H1 (cell line): ENCODE measurements around the gene FSTL4. TPM values are rescaled to one million over a fixed set of nuclear protein-coding genes. Genes with fewer than 3 reads are reported as not detected.
A peak's percentile ranks its signal among the peaks of the same experiment; 100 is the strongest.

ENCODE experiments used
- CTCF ChIA-PET: fragments of 300-600 bp; sonication (Branson Sonifier 250); formaldehyde crosslinking; loops from one replicate; lab custom pipeline; 2021; ENCODE audit not compliant: partially characterized antibody; lab: Charles Lee
- POLR2A ChIA-PET: fragments of 300-600 bp; sonication (Branson Sonifier 250); formaldehyde crosslinking; loops from one replicate; lab custom pipeline; 2021; ENCODE audit warnings: inconsistent platforms; ENCODE audit not compliant: partially characterized antibody; lab: Charles Lee
- DNase-seq, 2 experiments: peaks; one replicate each; pipeline versions ENCODE4 v3.0.0 to v3.0.0-alpha.2; 2010 to 2022; ENCODE audit warnings: low spot score in 2 of 2, low read depth in 1 of 2, mixed read lengths in 1 of 2
- FAIRE-seq: peaks from 2 replicates; lab custom pipeline; 2011; peaks lifted over from hg19 to GRCh38; lab: Jason Lieb, UNC
- H2AFZ ChIP-seq: 2 replicates; pipeline ENCODE4 v1.8.1; 2012; ENCODE audit warnings: low read length, inconsistent platforms
- H2AK5ac ChIP-seq: 2 replicates; pipeline ENCODE4 v1.6.1; 2013; ENCODE audit warnings: low read depth, low read length
- H2BK120ac ChIP-seq: replicated peaks from 2 replicates; pipeline ENCODE3; 2013; ENCODE audit warnings: low read depth, low read length, inconsistent platforms
- H2BK12ac ChIP-seq: 2 replicates; pipeline ENCODE4 v1.6.1; 2013; ENCODE audit warnings: low read depth, low read length
- H2BK15ac ChIP-seq: 2 replicates; pipeline ENCODE4 v1.6.1; 2013; ENCODE audit warnings: low read length
- H2BK20ac ChIP-seq: 2 replicates; pipeline ENCODE4 v1.6.1; 2013; ENCODE audit warnings: low read length
- H2BK5ac ChIP-seq: 2 replicates; pipeline ENCODE4 v1.6.1; 2013; ENCODE audit warnings: low read depth, low read length
- H3K14ac ChIP-seq: 2 replicates; pipeline ENCODE4 v1.6.1; 2013; ENCODE audit warnings: inconsistent platforms; ENCODE audit not compliant: insufficient read length
- H3K18ac ChIP-seq: 2 replicates; pipeline ENCODE4 v1.6.1; 2013; ENCODE audit warnings: low read length; ENCODE audit errors: extremely low read depth
- H3K23ac ChIP-seq: 2 replicates; pipeline ENCODE4 v1.6.1; 2013; ENCODE audit warnings: inconsistent platforms; ENCODE audit not compliant: insufficient read length
- H3K23me2 ChIP-seq: 2 replicates; pipeline ENCODE4 v1.6.1; 2013; ENCODE audit warnings: low read depth, low read length
- H3K27ac ChIP-seq: 2 replicates; pipeline ENCODE4 v1.6.1; 2011; ENCODE audit warnings: low read depth, low read length, inconsistent platforms
- H3K27me3 ChIP-seq, 4 experiments: replicated peaks in 1 of 4; 1 replicate in 1 of 4; 2 replicates in 3 of 4; pipeline versions ENCODE4 v1.6.1 to v1.8.1; 2011 to 2013; ENCODE audit warnings: low read length in 3 of 4, mild to moderate bottlenecking in 3 of 4, inconsistent platforms in 2 of 4, mixed read lengths in 2 of 4, moderate library complexity in 1 of 4; ENCODE audit not compliant: control insufficient read depth in 3 of 4, insufficient read depth in 3 of 4; ENCODE audit errors: extremely low read depth in 1 of 4
- H3K36me3 ChIP-seq, 4 experiments: 2 replicates each; pipeline versions ENCODE4 v1.6.1 to v1.8.1; 2011 to 2013; ENCODE audit warnings: mild to moderate bottlenecking in 4 of 4, low read length in 3 of 4, moderate library complexity in 2 of 4, control low read depth in 1 of 4, inconsistent platforms in 1 of 4; ENCODE audit not compliant: insufficient read depth in 4 of 4, control insufficient read depth in 2 of 4
- H3K4ac ChIP-seq: replicated peaks from 2 replicates; pipeline ENCODE3; 2013; ENCODE audit warnings: low read length, low read depth, mixed read lengths, inconsistent platforms; ENCODE audit not compliant: insufficient read length
- H3K4me1 ChIP-seq, 4 experiments: replicated peaks in 1 of 4; 1 replicate in 1 of 4; 2 replicates in 3 of 4; pipeline versions ENCODE4 v1.6.1 to v1.8.1; 2011 to 2013; ENCODE audit warnings: low read length in 3 of 4, inconsistent platforms in 2 of 4, mixed read lengths in 1 of 4; ENCODE audit not compliant: insufficient read depth in 4 of 4, control insufficient read depth in 3 of 4
- H3K4me2 ChIP-seq, 2 experiments: 2 replicates each; pipeline versions ENCODE4 v1.6.1 to v1.8.1; 2011 to 2013; ENCODE audit warnings: low read depth in 2 of 2, low read length in 2 of 2, control low read depth in 1 of 2, inconsistent platforms in 1 of 2, mild to moderate bottlenecking in 1 of 2; ENCODE audit not compliant: insufficient read depth in 1 of 2
- H3K4me3 ChIP-seq, 4 experiments: fragments of 200-600, 300-600 bp in 1 of 4; sonication (generic), shearing (Covaris generic), sonication (Bioruptor Twin) in 1 of 4; 2 replicates each; pipeline versions ENCODE4 v1.5.1 to v1.8.1; 2011 to 2016; ENCODE audit warnings: low read length in 4 of 4, low read depth in 3 of 4, control low read depth in 2 of 4, inconsistent platforms in 2 of 4, mild to moderate bottlenecking in 2 of 4, mixed read lengths in 1 of 4, moderate library complexity in 1 of 4; ENCODE audit not compliant: insufficient read depth in 2 of 4; ENCODE audit errors: extremely low read depth in 1 of 4
- H3K56ac ChIP-seq: replicated peaks from 2 replicates; pipeline ENCODE3; 2013; ENCODE audit warnings: low read depth, mild to moderate bottlenecking, mixed read lengths, low read length, inconsistent platforms; ENCODE audit not compliant: insufficient read length
- H3K79me1 ChIP-seq: 2 replicates; pipeline ENCODE4 v1.6.1; 2013; ENCODE audit warnings: low read depth, low read length, control low read depth
- H3K79me2 ChIP-seq, 2 experiments: 2 replicates each; pipeline versions ENCODE4 v1.6.1 to v1.8.1; 2012 to 2013; ENCODE audit warnings: low read length in 2 of 2, mild to moderate bottlenecking in 2 of 2, inconsistent platforms in 1 of 2; ENCODE audit not compliant: insufficient read depth in 2 of 2, control insufficient read depth in 1 of 2
- H3K9ac ChIP-seq, 4 experiments: replicated peaks in 1 of 4; 1 replicate in 1 of 4; 2 replicates in 3 of 4; pipeline versions ENCODE4 v1.6.1 to v1.8.1; 2011 to 2013; ENCODE audit warnings: low read depth in 3 of 4, low read length in 3 of 4, control low read depth in 2 of 4, mild to moderate bottlenecking in 2 of 4, moderate library complexity in 2 of 4, inconsistent platforms in 1 of 4; ENCODE audit errors: extremely low read depth in 1 of 4
- H3K9me3 ChIP-seq, 2 experiments: 2 replicates each; pipeline versions ENCODE4 v1.6.1 to v1.8.1; 2012 to 2013; ENCODE audit warnings: mild to moderate bottlenecking in 2 of 2, moderate library complexity in 2 of 2, control low read depth in 1 of 2, inconsistent platforms in 1 of 2, low read depth in 1 of 2, low read length in 1 of 2, mixed read lengths in 1 of 2; ENCODE audit not compliant: insufficient read depth in 2 of 2
- H4K20me1 ChIP-seq, 2 experiments: replicated peaks in 1 of 2; 2 replicates each; pipeline versions ENCODE3 to v1.8.1; 2011 to 2013; ENCODE audit warnings: inconsistent platforms in 2 of 2, low read length in 2 of 2, mild to moderate bottlenecking in 1 of 2; ENCODE audit not compliant: insufficient read depth in 2 of 2, control insufficient read depth in 1 of 2
- H4K5ac ChIP-seq: 2 replicates; pipeline ENCODE4 v1.6.1; 2013; ENCODE audit warnings: low read length, low read depth, mixed read lengths, inconsistent platforms; ENCODE audit not compliant: insufficient read length
- H4K8ac ChIP-seq: 2 replicates; pipeline ENCODE4 v1.8.0; 2013; ENCODE audit warnings: mild to moderate bottlenecking, moderate library complexity, low read length, inconsistent platforms; ENCODE audit not compliant: insufficient read depth; ENCODE audit errors: extremely low read depth
- H4K91ac ChIP-seq: replicated peaks from 2 replicates; pipeline ENCODE3; 2013; ENCODE audit warnings: low read length, mixed read lengths, inconsistent platforms; ENCODE audit not compliant: insufficient read length
- EP300 ChIP-seq, 2 experiments: IDR thresholded peaks; 1 replicate in 1 of 2; 2 replicates in 1 of 2; pipeline ENCODE4 v1.6.1; 2011 to 2012; ENCODE audit warnings: low read depth in 2 of 2, low read length in 2 of 2, mild to moderate bottlenecking in 2 of 2, borderline replicate concordance in 1 of 2, inconsistent platforms in 1 of 2, moderate library complexity in 1 of 2
- MAX ChIP-seq: IDR thresholded peaks from 2 replicates; pipeline ENCODE4 v1.6.1; 2012; ENCODE audit warnings: inconsistent platforms
- RAD21 ChIP-seq, 2 experiments: IDR thresholded peaks in 1 of 2; conservative IDR thresholded peaks in 1 of 2; 2 replicates each; pipeline ENCODE4 v1.6.1; 2011; ENCODE audit warnings: low read depth in 2 of 2, low read length in 2 of 2, improper control_type of control experiment in 1 of 2, inconsistent platforms in 1 of 2, mild to moderate bottlenecking in 1 of 2, moderate library complexity in 1 of 2
- SP1 ChIP-seq: IDR thresholded peaks from 2 replicates; pipeline ENCODE4 v1.6.1; 2011; ENCODE audit warnings: low read depth, low read length
- WGBS, 2 experiments: shearing (Covaris generic) in 1 of 2; methylation state at CpG; one replicate each; pipeline versions ENCODE4 v1.1.6 to v1.1.7; 2013 to 2015; ENCODE audit warnings: low lambda C conversion rate in 2 of 2, mixed read lengths in 2 of 2, inconsistent platforms in 1 of 2, low coverage in 1 of 2, missing lambda C conversion rate in 1 of 2; ENCODE audit not compliant: insufficient replicate concordance in 2 of 2, insufficient coverage in 1 of 2, insufficient read length in 1 of 2; ENCODE audit errors: extremely low coverage in 1 of 2, missing lambda C conversion rate in 1 of 2; 5-methylcytosine and 5-hydroxymethylcytosine counted together
- polyA plus RNA-seq, 7 experiments: library from polyadenylated mRNA; depleted of rRNA in 3 of 7; stranded (reverse) in 5 of 7; unstranded in 2 of 7; fragments of >200 nt in 5 of 7; fragments of 200-250 nt in 2 of 7; gene quantifications; 1 replicate in 5 of 7; 2 replicates in 1 of 7; 4 replicates in 1 of 7; pipeline versions ENCODE4 v1.2.1 to v1.2.3, GENCODE V29; 2011 to 2013; ENCODE audit warnings: missing spikeins in 2 of 7, mixed read lengths in 2 of 7
- total RNA-seq: library from RNA; stranded (reverse); fragmentation: NEBNext Ultra II Directional; extraction: Animal tissue kit (Norgen Biotek cat#: 25700); gene quantifications from 2 replicates; pipeline ENCODE4 v1.2.1, GENCODE V29; 2021
- TF ChIP-seq, protein P1 (sequence below): IDR thresholded peaks from 2 replicates; pipeline ENCODE4 v1.6.1; 2011; ENCODE audit warnings: low read length, improper control_type of control experiment
- TF ChIP-seq, protein P2 (sequence below), 3 experiments: IDR thresholded peaks; 1 replicate in 2 of 3; 2 replicates in 1 of 3; pipeline versions ENCODE4 v1.5.1 to v1.6.1; 2011; ENCODE audit warnings: low read length in 3 of 3, mild to moderate bottlenecking in 3 of 3, inconsistent platforms in 2 of 3, low read depth in 1 of 3, moderate library complexity in 1 of 3; ENCODE audit not compliant: insufficient read depth in 1 of 3; ENCODE audit errors: control extremely low read depth in 1 of 3

The FSTL4 gene
- total and polyA plus RNA-seq, 2 of the 8 experiments (the other 6 are each of a cell fraction or from before 2014, with no cell fraction given): 3.1 to 4.1 TPM

DNA sequence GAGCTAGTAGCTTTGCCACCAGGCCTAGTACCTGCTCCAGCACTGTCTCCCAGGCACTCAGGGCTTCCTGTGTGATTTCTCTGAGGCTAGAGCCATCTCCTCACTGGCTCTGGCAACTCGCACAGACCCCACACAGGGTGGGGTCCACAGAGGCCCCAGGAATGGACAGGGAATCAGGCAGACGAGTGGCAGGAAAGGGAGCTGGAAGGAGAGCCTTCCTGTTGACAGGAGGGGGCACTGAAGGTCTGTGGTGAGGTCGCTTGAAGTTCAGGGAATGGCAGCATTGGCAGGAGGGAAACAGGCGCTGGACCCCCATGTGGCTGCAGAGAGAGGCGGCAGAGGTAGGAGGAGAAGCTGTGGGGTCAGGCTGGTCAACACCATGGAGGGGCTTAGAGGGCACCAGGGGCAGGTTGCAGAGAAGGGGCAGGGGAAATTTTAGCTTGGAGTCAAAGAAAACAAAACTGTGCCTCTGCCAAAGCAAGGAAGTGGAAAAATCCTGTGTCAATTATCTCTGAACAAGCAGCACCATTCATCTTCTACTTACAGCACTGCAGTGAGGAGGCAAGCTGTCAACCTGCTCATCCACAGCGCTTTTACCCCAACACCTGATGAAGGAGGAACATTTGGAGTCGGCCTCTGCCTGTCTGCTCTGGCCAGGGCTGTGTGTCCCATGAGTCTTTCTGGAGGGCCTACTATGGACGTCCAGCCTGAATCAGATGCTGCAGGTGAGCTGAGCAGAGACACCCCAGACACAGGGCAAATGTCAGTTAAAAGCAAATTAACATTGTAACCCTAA lies 270.2 kb downstream of the FSTL4 start:
- no peak overlapping the region for H3K4me3 ChIP-seq
- no peak overlapping the region for H3K27ac ChIP-seq
- no peak overlapping the region for H3K23ac ChIP-seq
- no peaks in the 10 kb centered on the region for H3K27me3 ChIP-seq
- H3K4me2 ChIP-seq: no peak overlapping the region
- H2BK15ac ChIP-seq: no peak overlapping the region
- no peaks in the 10 kb centered on the region for H3K23me2 ChIP-seq
- H4K20me1 ChIP-seq: no peaks in the 10 kb centered on the region
- H2BK12ac ChIP-seq: no peak overlapping the region
- no peak for TF ChIP-seq EP300 (IDR thresholded peaks at IDR 0.05; ENCODE audit: borderline replicate concordance in 1 of 2, low read depth in 2 of 2, low read length in 2 of 2)
- peak; percentile 13; the same call in 1 of the 2 replicates for TF ChIP-seq MAX
- TF ChIP-seq, protein P1, sequence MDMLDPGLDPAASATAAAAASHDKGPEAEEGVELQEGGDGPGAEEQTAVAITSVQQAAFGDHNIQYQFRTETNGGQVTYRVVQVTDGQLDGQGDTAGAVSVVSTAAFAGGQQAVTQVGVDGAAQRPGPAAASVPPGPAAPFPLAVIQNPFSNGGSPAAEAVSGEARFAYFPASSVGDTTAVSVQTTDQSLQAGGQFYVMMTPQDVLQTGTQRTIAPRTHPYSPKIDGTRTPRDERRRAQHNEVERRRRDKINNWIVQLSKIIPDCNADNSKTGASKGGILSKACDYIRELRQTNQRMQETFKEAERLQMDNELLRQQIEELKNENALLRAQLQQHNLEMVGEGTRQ: no peak
- TF ChIP-seq, protein P2, sequence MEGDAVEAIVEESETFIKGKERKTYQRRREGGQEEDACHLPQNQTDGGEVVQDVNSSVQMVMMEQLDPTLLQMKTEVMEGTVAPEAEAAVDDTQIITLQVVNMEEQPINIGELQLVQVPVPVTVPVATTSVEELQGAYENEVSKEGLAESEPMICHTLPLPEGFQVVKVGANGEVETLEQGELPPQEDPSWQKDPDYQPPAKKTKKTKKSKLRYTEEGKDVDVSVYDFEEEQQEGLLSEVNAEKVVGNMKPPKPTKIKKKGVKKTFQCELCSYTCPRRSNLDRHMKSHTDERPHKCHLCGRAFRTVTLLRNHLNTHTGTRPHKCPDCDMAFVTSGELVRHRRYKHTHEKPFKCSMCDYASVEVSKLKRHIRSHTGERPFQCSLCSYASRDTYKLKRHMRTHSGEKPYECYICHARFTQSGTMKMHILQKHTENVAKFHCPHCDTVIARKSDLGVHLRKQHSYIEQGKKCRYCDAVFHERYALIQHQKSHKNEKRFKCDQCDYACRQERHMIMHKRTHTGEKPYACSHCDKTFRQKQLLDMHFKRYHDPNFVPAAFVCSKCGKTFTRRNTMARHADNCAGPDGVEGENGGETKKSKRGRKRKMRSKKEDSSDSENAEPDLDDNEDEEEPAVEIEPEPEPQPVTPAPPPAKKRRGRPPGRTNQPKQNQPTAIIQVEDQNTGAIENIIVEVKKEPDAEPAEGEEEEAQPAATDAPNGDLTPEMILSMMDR (IDR thresholded peaks at IDR 0.05; ENCODE audit: control extremely low read depth in 1 of 3, insufficient read depth in 1 of 3, low read depth in 1 of 3, low read length in 3 of 3): peak; percentile 41 to 55 (median 54)
- peak; percentile 69 to 70 for TF ChIP-seq RAD21 (IDR thresholded peaks at IDR 0.05 in 1 of 2, conservative IDR thresholded peaks at IDR 0.05 in 1 of 2; ENCODE audit: low read depth in 2 of 2, low read length in 2 of 2)
- TF ChIP-seq SP1: no peak
- H3K18ac ChIP-seq: no peak overlapping the region
- ChIA-PET POLR2A (interaction anchor here (1.8 kb wide), 1 partner anchor 9 kb away, joined by 6 read pairs; no protein-coding TSS in a partner anchor), CTCF (interaction anchor here (0.5 to 4.6 kb wide), 28 partner anchors 9 to 714 kb away, joined by 3 to 21 read pairs (median 4); no protein-coding TSS in a partner anchor)
- DNase-seq (no peak), FAIRE-seq (no peak)
- H2AFZ ChIP-seq: no peak overlapping the region
- no peak overlapping the region for H2BK120ac ChIP-seq
- no peak overlapping the region for H2AK5ac ChIP-seq
- WGBS, 2 experiments: 78% methylated on average over 8 of the region's 8 CpGs; no CpG with 5 or more reads in 1 of the 2 experiments
- no peak overlapping the region for H3K56ac ChIP-seq
- H3K14ac ChIP-seq: no peak overlapping the region
- peaks cover 3 to 26% (median 4%) of the 10 kb centered on the region in 4 experiments; a peak in 6 of 7 replicates for H3K4me1 ChIP-seq
- no peak overlapping the region for H4K5ac ChIP-seq
- H4K8ac ChIP-seq: no peak overlapping the region
- H4K91ac ChIP-seq: no peak overlapping the region
- no peak overlapping the region for H3K4ac ChIP-seq
- H3K79me1 ChIP-seq: no peaks in the 10 kb centered on the region
- no peaks in the 10 kb centered on the region for H3K36me3 ChIP-seq
- no peak overlapping the region for H2BK5ac ChIP-seq
- H2BK20ac ChIP-seq: peak overlapping the region; percentile 49; the same call in 1 of the 2 replicates
- H3K9ac ChIP-seq: no peak overlapping the region
- H3K9me3 ChIP-seq: no peaks in the 10 kb centered on the region
- H3K79me2 ChIP-seq: no peaks in the 10 kb centered on the region
